Effector CD8-positive, alpha-beta T cell (primary cell): ENCODE data around the gene EHMT1.
"Not testable (repeated sequence)": the region's sequence is repeated elsewhere in the genome, so short reads cannot be mapped to it uniquely, and the experiment has no call there.

Source experiments
- DNase-seq: peaks from one replicate; lab custom pipeline; 2025; lab: John Stamatoyannopoulos, UW

EHMT1 gene

DNA sequence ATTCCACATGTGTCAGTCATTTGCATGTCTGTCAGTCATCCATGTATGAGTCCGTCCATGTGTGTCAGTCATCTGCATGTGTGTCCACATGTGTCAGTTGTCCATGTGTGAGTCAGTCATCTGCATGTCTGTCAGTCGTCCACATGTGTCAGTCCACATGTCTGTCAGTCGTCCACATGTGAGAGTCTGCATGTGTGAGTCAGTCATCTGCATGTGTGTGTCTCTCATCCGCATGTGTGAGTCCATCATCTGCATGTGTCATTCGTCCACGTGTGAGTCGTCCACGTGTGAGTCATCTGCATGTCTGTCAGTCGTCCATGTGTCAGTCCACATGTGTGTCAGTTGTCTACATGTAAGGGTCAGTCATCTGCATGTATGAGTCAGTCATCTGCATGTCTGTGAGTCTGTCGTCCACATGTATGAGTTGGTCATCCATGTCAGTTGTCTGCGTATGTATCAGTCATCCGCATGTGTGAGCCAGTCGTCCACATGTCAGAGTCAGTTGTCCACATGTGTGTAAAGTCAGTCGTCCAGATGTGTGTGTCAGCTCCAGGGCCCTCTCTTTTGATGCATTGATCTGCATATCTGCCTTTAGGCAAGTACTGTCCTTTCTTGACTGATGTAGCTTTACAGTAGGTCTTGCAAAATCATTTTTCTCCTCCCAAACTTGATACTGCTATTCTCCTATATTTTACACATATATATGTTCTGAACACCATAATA, 186.3 kb downstream of the EHMT1 start:
- no peak for DNase-seq

GRCh38 chr9:137807721-137808703, 189.2 kb downstream of the EHMT1 start:
- no peak for DNase-seq

GRCh38 chr9:137809040-137809576, 190.3 kb downstream of the EHMT1 start:
- DNase-seq: no peak

GRCh38 chr9:137809726-137810450, 191.1 kb downstream of the EHMT1 start:
- not testable (repeated sequence) for DNase-seq

DNA sequence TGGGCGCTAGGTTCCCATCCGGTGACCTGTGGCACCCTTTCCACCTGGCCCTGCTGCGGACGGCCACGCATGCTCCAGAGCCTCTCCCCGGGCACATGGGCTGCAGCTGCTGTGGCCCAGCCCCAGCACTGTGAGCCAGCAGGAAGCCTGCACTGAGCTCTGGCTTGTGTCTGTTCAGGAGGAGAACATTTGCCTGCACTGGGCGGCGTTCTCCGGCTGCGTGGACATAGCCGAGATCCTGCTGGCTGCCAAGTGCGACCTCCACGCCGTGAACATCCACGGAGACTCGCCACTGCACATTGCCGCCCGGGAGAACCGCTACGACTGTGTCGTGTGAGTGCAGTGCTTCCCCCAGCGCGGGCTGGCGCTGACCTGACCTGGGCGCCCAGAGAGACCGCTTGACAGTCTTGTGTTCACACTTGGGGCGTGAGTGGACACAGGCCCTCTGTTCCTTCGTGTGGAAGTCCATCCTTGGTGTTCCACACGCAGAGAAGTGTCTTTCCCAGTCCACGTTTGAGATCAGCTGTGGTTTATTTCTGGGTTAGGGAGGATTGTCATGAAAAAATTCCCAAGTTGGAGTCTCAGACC, 192.6 kb downstream of the EHMT1 start:
- no peak for DNase-seq

DNA sequence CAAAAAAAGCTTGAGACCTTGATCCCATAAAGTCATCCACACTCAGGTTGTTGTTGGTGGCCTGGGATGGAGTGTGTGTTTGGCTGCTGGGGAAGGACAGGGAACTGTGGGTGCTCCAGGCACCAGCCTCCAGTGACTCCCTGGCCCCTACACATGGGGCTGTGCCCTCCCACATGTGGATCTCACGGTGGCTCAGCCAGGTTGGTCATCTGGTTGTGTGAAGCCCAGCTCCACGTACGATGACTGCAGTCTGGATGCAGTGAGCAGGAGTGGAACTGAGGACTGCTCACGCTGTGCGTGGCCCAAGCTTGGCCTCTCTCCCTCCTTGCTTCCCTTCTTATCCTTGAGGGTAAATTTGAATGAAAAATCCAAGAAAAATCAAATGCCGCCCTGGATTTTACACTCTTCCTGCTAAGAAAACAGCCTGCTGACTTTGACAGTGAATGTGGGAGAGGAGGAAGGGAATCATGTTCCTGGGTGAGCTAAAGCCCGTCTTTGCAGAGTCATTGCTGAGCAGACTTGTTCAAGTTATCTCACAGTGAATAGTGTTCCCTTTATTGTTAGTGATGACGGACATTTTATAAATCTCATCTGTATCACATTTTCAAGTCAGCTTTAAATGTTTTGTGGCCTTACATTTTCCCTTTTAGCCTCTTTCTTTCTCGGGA, 193.7 kb downstream of the EHMT1 start:
- no peak for DNase-seq

DNA sequence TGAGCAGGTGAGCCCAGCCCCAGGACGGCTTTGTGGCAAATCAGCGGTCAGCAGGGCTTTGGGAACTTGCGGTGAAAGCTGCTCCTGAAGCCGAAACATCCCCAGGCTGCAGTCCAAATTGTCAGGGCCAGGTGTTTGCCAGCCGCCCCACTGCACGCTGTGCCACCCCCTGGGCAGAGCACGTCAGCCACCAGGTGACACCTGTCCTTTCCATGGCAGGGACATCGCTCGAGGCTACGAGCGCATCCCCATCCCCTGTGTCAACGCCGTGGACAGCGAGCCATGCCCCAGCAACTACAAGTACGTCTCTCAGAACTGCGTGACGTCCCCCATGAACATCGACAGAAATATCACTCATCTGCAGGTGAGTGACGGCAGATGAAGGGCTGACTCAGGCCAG, 194.4 kb downstream of the EHMT1 start:
- DNase-seq: no peak

DNA sequence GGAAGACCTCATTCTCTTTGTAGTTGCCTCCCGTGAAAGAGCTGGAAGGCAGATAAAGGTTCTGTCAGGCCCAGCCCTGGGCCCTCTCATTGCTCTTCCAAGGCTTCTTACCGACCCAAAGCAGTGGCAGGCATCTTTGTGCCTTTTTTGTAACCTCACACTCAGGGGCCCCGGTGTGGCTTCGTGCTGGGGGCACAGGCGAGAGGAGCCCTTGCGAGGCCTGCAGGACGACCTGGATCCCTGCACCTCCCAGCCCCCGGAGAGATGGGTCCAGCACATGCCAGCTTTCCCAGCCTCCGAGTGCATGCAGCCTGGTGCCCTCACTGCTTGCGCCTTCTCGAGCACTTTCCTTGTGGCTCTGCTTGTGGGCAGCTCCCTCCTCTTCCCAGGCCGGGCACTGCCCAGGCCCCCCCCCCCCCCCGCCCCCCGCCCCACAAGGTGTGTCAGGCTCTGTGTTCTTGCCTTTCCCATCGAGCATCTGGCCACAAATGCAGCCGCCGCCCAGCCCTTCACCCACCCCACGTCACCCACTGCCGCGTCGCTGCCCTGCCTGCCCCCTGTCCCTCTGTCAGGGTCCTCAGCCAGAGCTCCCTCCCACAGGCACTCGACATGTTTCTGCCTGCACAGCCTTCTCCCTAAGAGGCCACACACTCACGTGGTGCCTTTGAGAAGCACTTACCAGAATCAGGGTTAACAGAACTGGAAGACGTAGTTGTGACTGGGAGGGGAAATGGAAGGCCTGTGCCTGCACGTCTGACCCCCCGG, 195.0 kb downstream of the EHMT1 start:
- no peak for DNase-seq

DNA sequence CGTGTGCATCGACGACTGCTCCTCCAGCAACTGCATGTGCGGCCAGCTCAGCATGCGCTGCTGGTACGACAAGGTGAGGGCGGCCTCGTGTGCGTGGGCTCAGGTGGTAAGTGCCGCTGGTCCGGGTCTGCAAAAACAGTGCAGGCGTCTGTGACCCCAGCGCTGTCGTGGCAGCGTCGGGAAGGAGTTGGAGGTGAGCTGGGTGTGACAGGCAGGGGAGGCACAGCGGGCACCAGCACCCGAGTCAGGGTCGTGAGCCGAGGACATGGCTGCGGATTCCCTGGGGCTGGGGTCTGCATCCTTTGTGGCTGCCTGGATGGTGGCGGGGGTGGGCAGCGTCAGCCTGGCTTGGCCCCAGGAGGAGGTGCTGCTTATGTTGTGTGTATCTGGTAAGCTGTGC, 195.6 kb downstream of the EHMT1 start:
- DNase-seq: no peak

GRCh38 chr9:137814841-137815240, 196.0 kb downstream of the EHMT1 start:
- DNase-seq: no peak

GRCh38 chr9:137815256-137816255, 196.8 kb downstream of the EHMT1 start:
- no peak for DNase-seq

DNA sequence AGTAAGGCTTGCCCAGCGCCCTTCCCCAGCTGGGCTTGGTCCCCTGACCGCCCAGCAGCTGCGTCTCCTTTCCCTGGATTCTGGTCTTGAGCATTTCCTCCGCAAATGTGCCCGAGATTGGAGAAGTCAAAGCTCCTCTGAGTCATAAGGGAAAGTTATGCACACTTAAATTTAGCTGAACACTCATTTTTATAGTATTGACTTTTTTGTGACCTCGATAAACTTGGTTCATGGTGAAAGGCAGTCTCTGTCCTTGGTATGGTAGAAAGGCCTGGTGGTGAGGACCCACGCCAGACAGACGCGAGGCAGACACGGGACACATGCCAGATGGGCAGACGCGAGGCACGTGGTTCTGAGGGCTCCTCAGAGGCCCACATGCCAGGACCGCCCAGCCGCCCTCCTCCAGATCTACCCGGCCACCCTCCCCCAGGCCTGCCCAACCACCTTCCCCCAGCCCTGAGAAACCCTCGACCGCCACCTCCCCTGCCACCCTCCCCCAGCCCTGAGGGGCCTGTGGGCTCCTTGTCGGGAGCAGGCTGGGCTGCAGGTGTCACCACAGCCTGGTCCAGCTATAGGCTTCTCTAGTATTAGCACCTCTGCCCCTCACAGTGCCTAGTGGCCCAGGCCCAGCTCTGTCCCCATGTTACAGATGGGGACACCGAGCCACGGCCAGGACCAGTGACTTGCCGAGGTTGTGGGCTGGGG, 197.9 kb downstream of the EHMT1 start:
- no peak for DNase-seq

GRCh38 chr9:137817236-137818200, 198.7 kb downstream of the EHMT1 start:
- DNase-seq: no peak

- no peak for DNase-seq
Measured at GRCh38 chr9:137818286-137818685, 199.5 kb downstream of the EHMT1 start.

GRCh38 chr9:137820161-137820855, 201.5 kb downstream of the EHMT1 start:
- DNase-seq: no peak

GRCh38 chr9:137823986-137824771, 205.4 kb downstream of the EHMT1 start:
- DNase-seq: no peak
